SK-N-MC (cell line): Measurements from ENCODE around the gene TGFBR3.
A peak's percentile ranks its signal among the peaks of the same experiment; 100 is the strongest.

Source experiments
- DNase-seq: peaks from one replicate; pipeline ENCODE4 v3.0.0-alpha.2; 2011; ENCODE audit warnings: low read depth, low spot score
- H3K27ac ChIP-seq: fragments of 200-600 bp; sonication (generic); 2 replicates; pipeline ENCODE4 v1.5.1; 2016; ENCODE audit warnings: mixed run types
- H3K36me3 ChIP-seq: fragments of 200-600 bp; sonication (generic); 2 replicates; pipeline ENCODE4 v1.6.1; 2017; ENCODE audit warnings: antibody characterized with exemption, low read length, mixed read lengths; ENCODE audit not compliant: insufficient read depth
- H3K4me3 ChIP-seq: fragments of 200-600 bp; sonication (generic); 2 replicates; pipeline ENCODE4 v1.5.1; 2016
- H3K9ac ChIP-seq: fragments of 200-600 bp; sonication (generic); 2 replicates; pipeline ENCODE4 v1.8.0; 2017; ENCODE audit warnings: mixed run types, mixed read lengths; ENCODE audit not compliant: insufficient read length
- H3K9me3 ChIP-seq: fragments of 200-600 bp; sonication (generic); 2 replicates; pipeline ENCODE4 v1.6.1; 2017; ENCODE audit warnings: low read depth, mild to moderate bottlenecking, antibody characterized with exemption, low read length, moderate library complexity, mixed read lengths
- EZH2 ChIP-seq: fragments of 200-600 bp; sonication (generic); IDR thresholded peaks from one replicate; pipeline ENCODE4 v1.6.1; 2017; ENCODE audit warnings: antibody characterized with exemption
- FOXP2 ChIP-seq: optimal IDR thresholded peaks from 2 replicates; pipeline ENCODE3; 2011; ENCODE audit warnings: mild to moderate bottlenecking, moderate library complexity; ENCODE audit not compliant: insufficient read depth; ENCODE audit errors: extremely low read length, control extremely low read depth
- POLR2AphosphoS5 ChIP-seq: IDR thresholded peaks from 2 replicates; pipeline ENCODE4 v1.6.1; 2012; ENCODE audit warnings: mild to moderate bottlenecking, low read depth, low read length, borderline replicate concordance

The TGFBR3 gene

GRCh38 chr1:91806181-91806768 is 79.7 kb downstream of the TGFBR3 start:
- H3K4me3 ChIP-seq = peak overlapping the region; percentile 69
- DNase-seq = no peak
- H3K9ac ChIP-seq = no peak overlapping the region
- no peaks in the 10 kb centered on the region for H3K36me3 ChIP-seq
- H3K9me3 ChIP-seq = no peaks in the 10 kb centered on the region
- TF ChIP-seq POLR2AphosphoS5 = no peak
- TF ChIP-seq FOXP2 = no peak
- TF ChIP-seq EZH2 = no peak
- H3K27ac ChIP-seq = peak overlapping the region; percentile 95

GRCh38 chr1:91805311-91805801 is 80.6 kb downstream of the TGFBR3 start:
- DNase-seq = no peak
- no peaks in the 10 kb centered on the region for H3K36me3 ChIP-seq
- H3K9me3 ChIP-seq = no peaks in the 10 kb centered on the region
- no peak for TF ChIP-seq FOXP2
- no peak for TF ChIP-seq EZH2
- no peak overlapping the region for H3K9ac ChIP-seq
- H3K27ac ChIP-seq = peak overlapping the region; percentile 95
- H3K4me3 ChIP-seq = no peak overlapping the region

GRCh38 chr1:91804546-91805023 is 81.4 kb downstream of the TGFBR3 start:
- H3K27ac ChIP-seq = peak overlapping the region; percentile 95; the same call in 1 of the 2 replicates
- no peaks in the 10 kb centered on the region for H3K36me3 ChIP-seq
- H3K9me3 ChIP-seq = no peaks in the 10 kb centered on the region
- DNase-seq = no peak
- TF ChIP-seq POLR2AphosphoS5 = no peak
- no peak for TF ChIP-seq EZH2
- TF ChIP-seq FOXP2 = no peak
- no peak overlapping the region for H3K4me3 ChIP-seq
- no peak overlapping the region for H3K9ac ChIP-seq

GRCh38 chr1:91803847-91804545 is 82.0 kb downstream of the TGFBR3 start:
- Histone ChIP-seq H3K27ac (peak overlapping the region; percentile 74; the same call in 1 of the 2 replicates), H3K9ac (peak overlapping the region; percentile 32), H3K36me3 (no peaks in the 10 kb centered on the region), H3K9me3 (no peaks in the 10 kb centered on the region), H3K4me3 (no peak overlapping the region)
- no peak for DNase-seq
- TF ChIP-seq POLR2AphosphoS5 (no peak), FOXP2 (no peak), EZH2 (no peak)

- TF ChIP-seq FOXP2 (no peak), EZH2 (no peak), POLR2AphosphoS5 (no peak)
Measured at GRCh38 chr1:91803123-91803522, 82.8 kb downstream of the TGFBR3 start.

GRCh38 chr1:91801496-91802115 is 84.3 kb downstream of the TGFBR3 start:
- no peaks in the 10 kb centered on the region for H3K9me3 ChIP-seq
- no peaks in the 10 kb centered on the region for H3K36me3 ChIP-seq
- H3K4me3 ChIP-seq = no peak overlapping the region
- H3K9ac ChIP-seq = no peak overlapping the region
- DNase-seq = no peak
- no peak overlapping the region for H3K27ac ChIP-seq
- no peak for TF ChIP-seq POLR2AphosphoS5
- TF ChIP-seq EZH2 = no peak
- no peak for TF ChIP-seq FOXP2

More at GRCh38 chr1:91803123-91803522, 82.8 kb downstream of the TGFBR3 start:
- no peak for DNase-seq
- no peak overlapping the region for H3K4me3 ChIP-seq
- H3K9me3 ChIP-seq = no peaks in the 10 kb centered on the region
- no peak overlapping the region for H3K9ac ChIP-seq
- H3K36me3 ChIP-seq = no peaks in the 10 kb centered on the region
- no peak overlapping the region for H3K27ac ChIP-seq

- no peaks in the 10 kb centered on the region for H3K9me3 ChIP-seq
- DNase-seq = no peak
- no peaks in the 10 kb centered on the region for H3K36me3 ChIP-seq
- H3K9ac ChIP-seq = no peak overlapping the region
- H3K4me3 ChIP-seq = no peak overlapping the region
- TF ChIP-seq EZH2 = no peak
- no peak for TF ChIP-seq FOXP2
- TF ChIP-seq POLR2AphosphoS5 = no peak
- H3K27ac ChIP-seq = no peak overlapping the region
Measured at GRCh38 chr1:91799863-91800262, 86.1 kb downstream of the TGFBR3 start.

- no peak for DNase-seq
- Histone ChIP-seq H3K9me3 (peaks cover 3% of the 10 kb centered on the region; the same call in 1 of the 2 replicates), H3K4me3 (no peak overlapping the region), H3K36me3 (no peaks in the 10 kb centered on the region), H3K9ac (no peak overlapping the region), H3K27ac (no peak overlapping the region)
- no peak for TF ChIP-seq EZH2
Measured at GRCh38 chr1:91799159-91799558, 86.8 kb downstream of the TGFBR3 start.

GRCh38 chr1:91798740-91799139 is 87.2 kb downstream of the TGFBR3 start:
- Histone ChIP-seq H3K36me3 (no peaks in the 10 kb centered on the region), H3K4me3 (no peak overlapping the region), H3K9ac (no peak overlapping the region), H3K9me3 (peaks cover 3% of the 10 kb centered on the region; the same call in 1 of the 2 replicates), H3K27ac (no peak overlapping the region)
- TF ChIP-seq EZH2 = no peak
- TF ChIP-seq POLR2AphosphoS5 = no peak
- TF ChIP-seq FOXP2 = no peak
- no peak for DNase-seq
